Measurements from ENCODE around the gene RIOK1.

GRCh38 chr6:7401075-7401474, 11.5 kb downstream of the RIOK1 start:
- TF ChIP-seq GATA2 (IDR thresholded peaks at IDR 0.05; ENCODE audit: low read depth, low read length): no peak
- no peak for TF ChIP-seq GATA3 (IDR thresholded peaks at IDR 0.05; ENCODE audit: low read depth, low read length)
